ENCODE data around the gene CAPN5. TPM values are rescaled to one million over a fixed set of nuclear protein-coding genes. Genes with fewer than 3 reads are reported as not detected.

CAPN5 gene
- total RNA-seq, 2 experiments from 2014 or later, result 5.1 to 6.9 TPM

DNA sequence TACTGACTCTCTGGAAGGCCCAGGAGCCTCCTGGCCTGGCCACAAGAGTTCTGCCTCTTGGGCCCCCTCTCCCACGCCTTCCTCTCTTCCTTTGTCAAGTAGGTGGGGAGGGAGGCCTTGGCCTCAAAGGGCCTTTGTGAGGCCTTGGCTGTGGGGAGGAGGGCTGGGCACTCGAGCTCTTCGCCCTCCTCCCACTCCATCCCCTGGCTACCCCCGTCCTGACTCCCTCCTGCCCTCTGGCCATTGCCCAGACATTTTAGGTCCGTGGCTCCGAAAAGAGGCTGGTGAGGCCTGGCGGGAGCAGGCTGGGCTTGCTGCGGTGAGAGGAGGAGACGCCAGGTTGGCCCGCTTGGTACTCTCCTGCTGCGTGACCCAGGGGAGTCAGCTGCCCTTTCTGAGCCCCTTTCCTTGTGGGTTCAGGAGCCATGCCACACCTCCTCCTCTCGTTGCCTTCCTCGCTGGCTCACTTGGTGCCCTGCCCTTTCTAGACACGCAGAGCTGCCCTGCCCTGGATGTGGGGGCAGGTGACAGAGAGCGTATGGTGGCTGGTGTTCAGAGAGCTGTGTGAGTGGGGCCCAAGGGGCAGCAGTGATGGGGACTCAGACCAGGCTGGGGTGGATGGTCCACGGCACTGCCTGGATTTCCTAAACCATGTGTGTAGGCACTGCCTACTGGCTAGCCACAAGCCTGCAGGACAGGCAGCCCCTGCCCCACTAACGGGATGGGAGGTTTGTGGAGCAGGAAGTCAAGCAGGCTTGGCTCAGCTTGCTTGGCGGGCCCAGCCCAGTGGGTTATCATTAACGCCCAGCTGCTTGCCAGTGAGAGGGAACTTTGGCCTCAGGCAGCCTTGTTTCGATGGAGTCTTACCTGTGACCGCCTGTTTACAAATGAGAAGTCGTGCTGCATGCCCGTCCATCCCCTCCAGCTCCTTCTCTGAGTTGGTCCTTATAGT is 20.0 kb downstream of the CAPN5 start:
- Histone ChIP-seq H3K27me3 (ENCODE audit: control insufficient read depth in 1 of 2, insufficient read depth in 2 of 2, low read length in 2 of 2) (no peaks in the 10 kb centered on the region), H3K4me1 (ENCODE audit: insufficient read depth, low read length) (peaks cover 29% of the 10 kb centered on the region), H3K9me3 (ENCODE audit: control insufficient read depth in 1 of 2, insufficient read depth in 1 of 2, low read length in 2 of 2) (no peaks in the 10 kb centered on the region), H3K4me3 (ENCODE audit: low read length) (no peak overlapping the region), H3K27ac (ENCODE audit: low read depth in 1 of 2, low read length in 2 of 2) (no peak overlapping the region), H3K36me3 (ENCODE audit: insufficient read depth, low read length) (no peaks in the 10 kb centered on the region)
- CTCF ChIA-PET, result no interaction called here
- ATAC-seq (ENCODE audit: poor library complexity) (no peak), DNase-seq (no peak)
- no peak overlapping the region for H3K27ac Mint-ChIP-seq
- no peak overlapping the region for H3K4me3 Mint-ChIP-seq
- intact Hi-C loops (cut with DNase I, micrococcal nuclease), result loop anchor here in 1 of 2 experiments (5.0 kb wide), 1 partner anchor 279 kb away; no protein-coding TSS in a partner anchor
- no peaks in the 10 kb centered on the region for H3K9me3 Mint-ChIP-seq
- H3K27me3 Mint-ChIP-seq, result no peaks in the 10 kb centered on the region
- no peak for TF ChIP-seq CTCF (IDR thresholded peaks at IDR 0.05)
- POLR2A ChIA-PET, result no interaction called here
- H3K36me3 Mint-ChIP-seq (ENCODE audit: low read depth), result no peaks in the 10 kb centered on the region
- peaks cover 21% of the 10 kb centered on the region for H3K4me1 Mint-ChIP-seq (ENCODE audit: low read depth)

DNA sequence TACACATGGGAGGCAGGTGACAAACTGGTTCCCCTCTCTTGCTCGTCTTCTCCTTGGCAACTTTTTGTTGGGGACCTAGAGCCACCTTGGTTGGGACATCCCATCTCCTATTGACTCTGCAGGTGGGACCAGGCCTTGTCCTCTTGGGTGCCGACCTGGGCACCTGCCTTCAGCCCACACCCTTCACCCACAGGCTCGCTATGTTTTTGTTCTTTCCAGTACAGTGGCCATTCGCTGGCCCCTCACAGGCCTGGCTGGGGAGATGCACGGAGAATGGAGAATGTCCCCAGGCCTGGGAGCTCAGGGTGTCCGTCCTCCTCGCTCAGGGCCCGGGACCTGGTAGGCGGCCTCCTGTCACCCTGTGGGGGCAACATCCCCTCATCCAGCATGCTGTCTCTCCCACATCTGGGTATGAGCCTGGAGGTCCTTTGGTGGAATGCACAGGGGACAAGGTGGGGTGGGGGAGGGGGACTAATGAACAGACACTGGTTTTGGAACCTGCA is 21.0 kb downstream of the CAPN5 start:
- ATAC-seq (ENCODE audit: poor library complexity) (no peak), DNase-seq (no peak)
- Mint-ChIP-seq H3K27me3 (no peaks in the 10 kb centered on the region), H3K4me1 (ENCODE audit: low read depth) (peaks cover 12% of the 10 kb centered on the region), H3K4me3 (no peak overlapping the region), H3K9me3 (no peaks in the 10 kb centered on the region), H3K27ac (no peak overlapping the region), H3K36me3 (ENCODE audit: low read depth) (no peaks in the 10 kb centered on the region)
- intact Hi-C loops (cut with DNase I, micrococcal nuclease), result loop anchor here in 1 of 2 experiments (5.0 kb wide), 1 partner anchor 280 kb away; no protein-coding TSS in a partner anchor
- TF ChIP-seq CTCF (IDR thresholded peaks at IDR 0.05), result no peak
- ChIA-PET POLR2A (no interaction called here), CTCF (no interaction called here)
- H3K4me3 ChIP-seq (ENCODE audit: low read length), result no peak overlapping the region
- no peaks in the 10 kb centered on the region for H3K9me3 ChIP-seq (ENCODE audit: control insufficient read depth in 1 of 2, insufficient read depth in 1 of 2, low read length in 2 of 2)
- no peak overlapping the region for H3K27ac ChIP-seq (ENCODE audit: low read depth in 1 of 2, low read length in 2 of 2)
- no peaks in the 10 kb centered on the region for H3K36me3 ChIP-seq (ENCODE audit: insufficient read depth, low read length)
- no peaks in the 10 kb centered on the region for H3K27me3 ChIP-seq (ENCODE audit: control insufficient read depth in 1 of 2, insufficient read depth in 2 of 2, low read length in 2 of 2)
- H3K4me1 ChIP-seq (ENCODE audit: insufficient read depth, low read length), result peaks cover 19% of the 10 kb centered on the region

DNA sequence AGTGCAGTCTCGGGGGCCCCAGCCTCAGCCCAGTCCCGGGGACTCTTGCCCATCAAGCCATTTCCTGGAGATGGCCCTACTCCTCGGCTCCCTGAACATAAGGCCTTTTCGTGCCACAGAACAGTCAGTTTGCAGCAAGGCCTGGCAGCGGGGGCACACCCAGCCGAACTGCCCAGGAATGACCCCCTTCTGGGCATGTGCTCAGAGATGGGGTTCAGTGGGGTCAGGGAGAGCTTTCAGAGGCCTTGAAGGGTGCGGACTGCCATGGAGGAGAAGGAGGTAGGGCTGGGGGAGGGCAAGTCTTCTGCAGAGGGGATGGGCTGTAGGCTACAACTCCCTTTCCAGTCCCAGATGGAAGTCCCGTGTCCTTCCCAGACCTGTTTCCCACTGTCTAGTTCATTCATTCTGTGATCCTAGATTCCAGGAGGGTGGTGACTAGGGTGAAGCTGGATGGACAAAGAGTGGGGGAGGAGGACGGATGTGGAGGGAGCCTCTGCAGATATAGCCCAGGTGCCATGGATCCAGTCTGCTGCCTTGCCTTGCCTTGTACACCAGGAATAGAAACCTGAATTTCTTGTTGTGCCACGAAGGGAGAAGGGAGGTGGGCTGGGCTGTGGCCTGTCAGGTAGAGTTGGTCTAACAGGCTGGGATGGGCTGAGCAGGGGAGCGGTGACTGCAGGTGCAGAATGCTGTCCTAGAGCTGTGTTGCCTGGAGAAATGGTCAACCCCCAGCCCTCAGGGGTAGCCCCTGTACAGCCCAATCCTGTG is 21.6 kb downstream of the CAPN5 start:
- no peaks in the 10 kb centered on the region for H3K27me3 Mint-ChIP-seq
- H3K27ac ChIP-seq (ENCODE audit: low read depth in 1 of 2, low read length in 2 of 2), result no peak overlapping the region
- no peaks in the 10 kb centered on the region for H3K36me3 Mint-ChIP-seq (ENCODE audit: low read depth)
- H3K9me3 Mint-ChIP-seq, result no peaks in the 10 kb centered on the region
- H3K27me3 ChIP-seq (ENCODE audit: control insufficient read depth in 1 of 2, insufficient read depth in 2 of 2, low read length in 2 of 2), result no peaks in the 10 kb centered on the region
- H3K4me3 Mint-ChIP-seq, result no peak overlapping the region
- H3K9me3 ChIP-seq (ENCODE audit: control insufficient read depth in 1 of 2, insufficient read depth in 1 of 2, low read length in 2 of 2), result no peaks in the 10 kb centered on the region
- intact Hi-C loops (cut with DNase I, micrococcal nuclease), result loop anchor here in 1 of 2 experiments (5.0 kb wide), 1 partner anchor 281 kb away; no protein-coding TSS in a partner anchor
- H3K27ac Mint-ChIP-seq, result no peak overlapping the region
- peaks cover 13% of the 10 kb centered on the region for H3K4me1 ChIP-seq (ENCODE audit: insufficient read depth, low read length)
- CTCF ChIA-PET, result no interaction called here
- POLR2A ChIA-PET, result interaction anchor here (0.6 kb wide), 1 partner anchor 38 kb away, joined by 3 read pairs; no protein-coding TSS in a partner anchor
- no peak for ATAC-seq (ENCODE audit: poor library complexity)
- H3K36me3 ChIP-seq (ENCODE audit: insufficient read depth, low read length), result no peaks in the 10 kb centered on the region
- no peak for TF ChIP-seq CTCF (IDR thresholded peaks at IDR 0.05)
- no peak overlapping the region for H3K4me3 ChIP-seq (ENCODE audit: low read length)
- H3K4me1 Mint-ChIP-seq (ENCODE audit: low read depth), result peaks cover 5% of the 10 kb centered on the region
- DNase-seq, result no peak
